ENCODE results near the gene USP28.
"Not testable (repeated sequence)": the region's sequence is repeated elsewhere in the genome, so short reads cannot be mapped to it uniquely, and the experiment has no call there.

Gene USP28

DNA sequence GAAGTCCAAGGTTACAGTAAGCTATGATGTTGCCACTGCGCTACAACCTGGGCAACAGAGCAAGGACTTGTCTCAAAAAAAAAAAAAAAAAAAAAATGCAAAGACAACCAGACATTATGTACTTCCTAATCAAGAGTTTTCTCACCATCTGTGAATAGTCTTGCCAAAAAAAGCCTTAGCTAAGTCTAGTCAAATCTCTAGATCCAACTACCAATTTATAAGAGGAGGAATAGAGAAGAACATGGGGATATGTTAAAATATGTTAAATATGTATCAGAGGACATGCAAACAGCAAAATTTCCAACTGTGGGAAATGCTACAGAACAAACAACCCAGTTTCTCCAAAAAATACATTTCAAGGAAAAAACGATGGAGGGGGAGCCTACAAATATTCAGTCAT, 45.6 kb downstream of the USP28 start:
- no peak for DNase-seq

DNA sequence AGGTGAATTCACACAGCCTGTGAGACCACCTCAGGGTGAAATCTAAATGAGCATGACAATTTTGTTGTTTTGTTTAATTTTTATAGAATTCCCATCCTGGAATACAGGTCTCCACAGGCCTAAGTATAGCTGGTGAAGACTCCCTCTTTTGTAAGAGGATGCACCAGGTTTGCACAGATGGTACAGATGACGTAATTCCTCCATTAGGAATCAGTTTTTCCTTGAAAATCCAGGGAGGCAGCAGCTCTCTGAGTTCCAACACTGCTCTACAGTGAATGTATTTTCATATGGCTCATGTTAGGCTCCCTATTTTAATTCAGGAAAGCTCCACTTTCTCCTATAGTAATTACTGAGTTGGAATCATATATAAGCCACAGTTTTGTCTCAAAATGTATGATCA, 47.2 kb downstream of the USP28 start:
- DNase-seq = no peak

DNA sequence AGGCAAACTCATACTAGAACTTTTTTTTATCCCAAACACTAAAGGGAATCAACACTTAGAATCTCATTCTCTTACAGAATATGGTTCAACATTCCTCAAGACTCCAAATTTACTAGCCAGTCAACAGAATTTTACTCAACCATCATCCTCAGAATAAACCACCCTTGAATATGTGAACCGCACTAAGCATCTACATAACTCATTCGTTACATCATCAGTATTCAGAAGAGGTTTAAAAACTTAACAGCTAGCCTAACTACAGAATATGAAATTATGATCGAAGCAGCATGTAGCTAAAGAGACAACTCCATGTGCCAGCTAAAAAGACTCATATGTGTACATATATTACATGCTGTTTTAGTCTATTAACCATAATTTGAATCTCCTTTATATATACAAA, 47.9 kb downstream of the USP28 start:
- DNase-seq = no peak

DNA sequence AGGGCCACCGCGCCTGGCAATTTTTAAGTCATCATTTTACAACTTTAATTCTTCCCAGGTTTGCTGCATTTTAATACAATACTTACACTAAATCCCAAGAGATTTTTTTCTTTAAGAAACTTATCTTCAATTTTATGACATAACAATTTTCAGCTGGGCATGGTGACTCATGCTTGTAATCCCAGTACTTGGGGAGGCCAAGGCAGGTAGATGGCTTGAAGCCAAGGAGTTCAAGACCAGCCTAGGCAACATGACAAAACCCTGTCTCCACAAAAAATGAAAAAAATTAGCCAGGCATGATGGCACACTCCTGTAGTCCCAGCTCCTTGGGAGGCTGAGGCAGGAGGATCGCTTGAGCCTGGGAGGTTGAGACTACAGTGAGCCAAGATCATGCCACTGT, 56.9 kb downstream of the USP28 start:
- no peak for DNase-seq

DNA sequence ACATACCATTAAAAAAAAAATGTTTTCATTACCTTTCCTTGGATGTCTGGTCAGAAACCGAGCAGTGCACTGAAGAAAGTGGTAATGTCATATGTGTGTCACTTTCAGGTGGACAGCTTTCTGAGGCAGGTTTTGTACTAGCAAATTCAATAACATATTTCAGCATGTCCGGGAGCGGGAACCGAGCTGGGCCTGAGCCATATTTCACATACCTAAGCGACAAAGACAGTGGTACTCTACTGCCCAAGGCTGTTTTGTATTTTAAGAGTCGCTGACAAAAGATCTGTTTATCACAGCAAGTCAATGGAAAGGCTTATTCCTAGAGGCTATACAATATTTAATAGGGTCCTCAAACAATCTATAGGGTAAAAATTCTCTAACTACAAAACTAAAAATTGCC, 57.7 kb downstream of the USP28 start:
- no peak for DNase-seq

DNA sequence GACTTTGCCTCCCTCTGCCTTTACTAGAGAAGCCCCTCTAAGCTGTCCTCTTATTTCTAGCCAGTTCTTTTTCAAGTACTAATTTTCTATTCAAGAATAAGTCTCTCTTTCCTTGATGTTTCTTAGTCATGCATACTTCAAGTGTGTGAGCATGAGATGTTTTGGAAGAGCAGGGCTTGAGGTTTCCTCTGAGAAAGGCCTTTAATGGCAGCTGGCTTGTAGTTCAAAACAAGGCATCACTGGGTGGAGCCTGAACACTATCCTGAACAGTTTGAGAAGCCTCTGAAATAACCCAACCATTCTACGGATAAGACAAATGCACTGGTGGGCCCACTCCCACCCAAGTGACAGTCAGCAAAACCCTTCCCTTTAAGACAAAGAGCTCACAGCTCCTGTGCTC, 58.2 kb downstream of the USP28 start:
- DNase-seq = no peak

DNA sequence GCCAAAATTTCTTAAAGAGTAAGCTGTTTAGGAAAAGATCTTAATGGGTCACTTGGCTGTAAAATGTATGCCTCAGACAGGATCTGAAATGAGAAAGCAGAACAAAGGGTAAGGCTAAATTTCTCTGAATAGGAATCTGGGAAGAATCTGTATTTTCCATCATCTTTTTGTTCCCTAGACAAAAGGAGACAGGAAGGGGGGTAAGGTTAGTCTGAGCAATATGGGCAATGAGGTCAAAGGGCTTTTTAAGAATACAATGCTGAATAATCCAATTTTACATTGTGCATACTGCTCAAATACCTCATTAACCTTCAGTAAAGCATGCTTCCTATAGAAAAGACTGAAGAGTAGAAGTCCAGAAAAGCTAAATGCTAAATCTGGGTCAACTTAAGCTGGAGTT, 61.2 kb downstream of the USP28 start:
- DNase-seq = no peak

DNA sequence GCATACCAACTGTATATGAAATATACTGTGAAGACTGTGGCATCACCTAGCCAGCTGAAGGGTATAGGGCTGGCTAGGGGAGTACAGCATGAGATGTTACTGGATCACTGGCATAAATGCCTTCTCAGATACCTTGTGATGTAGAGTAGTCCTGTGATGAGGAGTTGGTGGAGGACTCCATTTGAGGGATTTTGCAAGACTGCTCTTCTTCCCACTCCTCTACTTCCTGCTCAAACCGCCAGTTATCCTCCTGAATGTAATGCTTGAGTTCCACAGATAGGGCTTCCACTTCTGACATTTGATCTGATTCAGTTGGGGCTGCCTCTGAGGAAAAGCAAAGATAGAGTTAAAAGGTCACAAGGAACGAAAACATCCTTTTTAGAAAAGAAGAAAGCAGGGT, 66.4 kb downstream of the USP28 start:
- DNase-seq = no peak

DNA sequence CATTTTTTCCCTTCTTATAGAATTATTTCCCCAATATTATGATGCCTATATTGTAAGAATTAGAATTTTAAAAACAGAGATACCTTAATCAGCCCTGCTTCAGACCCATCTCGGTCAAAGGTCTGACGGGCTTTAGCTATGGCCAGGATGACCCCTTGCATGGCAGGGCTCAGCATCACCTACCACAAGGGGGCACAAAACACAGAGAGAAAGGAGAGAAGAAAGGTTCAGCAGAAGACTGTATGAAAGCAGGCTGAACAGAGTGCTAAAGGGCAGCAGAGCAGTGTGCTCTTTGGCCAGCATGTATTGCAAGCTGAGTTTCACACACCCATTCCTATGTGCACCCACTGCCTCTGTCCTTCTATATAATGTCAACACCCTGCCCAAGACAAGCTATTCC, 69.0 kb downstream of the USP28 start:
- DNase-seq = no peak

DNA sequence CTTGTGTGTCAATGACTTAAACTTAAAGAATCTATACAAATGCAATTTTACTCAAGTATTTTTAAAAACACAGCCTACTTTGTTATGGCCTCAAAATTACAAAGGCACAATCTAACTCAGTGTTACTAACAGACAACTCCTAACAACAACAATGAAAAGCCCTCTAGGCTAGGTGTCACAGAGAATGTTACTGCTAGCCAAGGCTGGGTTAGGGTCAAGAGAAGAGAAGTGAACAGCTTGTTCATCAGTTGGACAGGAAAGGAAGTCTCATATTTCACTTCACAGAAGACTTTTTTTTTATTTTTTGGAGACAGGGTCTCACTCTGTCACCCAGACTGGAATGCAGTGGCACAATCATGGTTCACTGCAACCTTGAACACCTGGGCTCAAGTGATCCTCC, 69.7 kb downstream of the USP28 start:
- no peak for DNase-seq

DNA sequence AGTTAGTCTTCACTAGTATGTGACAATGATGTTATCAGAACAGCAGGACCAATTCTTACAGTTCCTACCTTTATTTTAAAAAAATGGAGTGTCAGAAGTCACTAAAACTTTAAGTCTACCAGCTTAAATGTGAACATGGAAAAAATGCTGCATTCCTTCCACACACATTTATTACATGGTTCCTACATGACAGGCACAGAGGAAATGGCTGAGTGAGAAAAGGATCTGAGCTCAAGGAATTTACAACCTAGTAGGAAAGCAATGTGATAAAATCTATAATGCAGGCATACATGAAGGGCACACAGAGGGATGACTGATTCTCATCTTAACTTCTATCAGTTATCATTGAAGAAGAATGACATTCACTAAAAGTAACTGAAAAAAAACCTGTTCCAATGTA, 72.8 kb downstream of the USP28 start:
- no peak for DNase-seq

DNA sequence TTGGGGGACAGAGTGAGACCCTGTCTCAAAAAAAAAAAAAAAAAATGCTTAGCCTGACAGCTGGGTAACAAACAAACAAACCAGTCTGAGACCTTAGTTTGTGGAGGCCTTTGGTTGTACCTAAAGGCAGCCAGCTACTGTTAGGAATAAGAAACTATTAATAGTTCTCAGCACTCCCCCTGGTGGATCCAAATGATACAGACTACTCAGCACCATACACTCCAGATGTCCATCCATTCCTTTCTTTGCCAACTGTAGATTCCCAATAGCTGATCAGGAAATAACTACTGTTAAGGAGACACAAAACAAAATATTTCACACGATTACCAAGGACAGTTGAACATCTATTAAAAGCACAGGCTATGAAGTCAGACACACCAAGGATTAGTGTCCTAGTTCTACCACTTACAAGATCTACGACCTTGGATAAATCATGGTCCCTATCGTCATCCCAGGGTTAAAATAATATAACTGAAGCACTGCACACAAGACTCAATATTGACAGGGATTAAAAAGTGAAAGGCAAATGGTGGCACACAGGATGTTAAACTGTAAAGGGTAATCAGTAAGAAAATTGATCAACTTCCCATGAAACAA, 78.6 kb downstream of the USP28 start:
- DNase-seq = peak in 1 of 5 donors; percentile 16

DNA sequence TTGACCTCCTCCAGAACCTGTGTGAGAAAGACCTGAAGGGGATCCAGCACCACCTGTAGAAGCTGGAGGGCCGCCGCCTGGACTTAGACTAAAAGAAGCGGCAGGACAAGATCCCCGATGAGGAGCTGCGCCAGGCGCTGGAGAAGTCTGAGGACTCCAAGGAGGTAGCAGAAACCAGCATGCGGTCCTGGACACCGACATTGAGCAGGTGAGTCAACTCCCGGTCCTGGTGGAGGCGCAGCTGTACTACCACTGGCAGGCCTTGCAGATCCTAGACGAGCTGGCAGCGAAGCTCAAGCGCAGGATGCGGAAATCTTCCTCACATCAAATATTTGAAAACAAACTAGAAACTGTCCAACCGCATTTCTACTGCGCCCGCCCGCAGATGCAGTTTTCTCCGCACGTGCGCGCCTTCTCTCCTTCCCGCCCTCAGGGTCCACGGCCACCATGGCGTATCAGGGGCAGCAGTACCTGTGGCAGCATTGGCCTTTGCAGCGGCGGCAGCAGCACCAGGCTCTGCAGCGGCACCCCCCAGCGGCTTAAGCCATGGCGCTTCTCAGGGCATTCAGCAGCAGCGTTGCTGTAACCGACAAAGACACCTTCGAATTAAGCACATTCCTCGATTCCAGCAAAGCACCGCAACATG, 85.6 kb downstream of the USP28 start:
- DNase-seq = no peak

DNA sequence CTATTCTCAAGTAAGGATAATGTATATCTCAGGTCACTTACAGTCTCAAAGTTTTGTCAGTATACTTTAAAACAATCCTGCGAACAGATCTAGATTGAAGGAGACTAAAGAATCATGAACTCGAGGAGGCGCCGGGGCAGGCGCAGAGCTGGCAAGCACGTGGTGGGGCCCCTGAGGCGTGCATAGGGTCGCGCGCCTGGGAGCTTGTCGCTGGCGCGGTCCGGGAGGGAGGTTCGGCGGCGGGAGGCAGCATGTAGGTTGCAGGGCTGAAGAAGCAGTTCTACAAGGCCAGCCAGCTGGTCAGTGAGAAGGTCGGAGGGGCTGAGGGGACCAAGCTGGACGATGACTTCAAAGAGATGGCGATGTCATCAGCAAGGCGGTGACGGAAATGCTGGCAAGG, 86.4 kb downstream of the USP28 start:
- not testable (repeated sequence) for DNase-seq

DNA sequence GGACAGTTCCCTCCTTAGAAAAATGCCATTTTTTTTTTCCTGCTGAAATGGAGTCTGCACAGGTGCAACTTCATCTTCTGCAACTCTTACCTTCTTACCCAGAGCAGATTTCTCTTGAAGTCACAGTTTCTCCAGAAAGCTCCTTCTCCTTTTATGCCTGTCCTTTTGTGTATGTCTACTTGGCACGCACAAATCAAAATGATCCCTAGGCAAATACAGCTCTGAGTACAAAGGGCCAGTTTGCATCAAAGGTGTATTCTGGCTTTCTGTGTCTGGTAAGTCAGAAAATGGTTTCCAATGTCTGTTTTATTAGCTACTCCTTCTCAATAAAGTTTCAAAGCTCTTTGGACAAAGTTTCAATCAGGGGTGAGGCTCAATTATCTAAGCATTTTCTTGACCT, 93.2 kb downstream of the USP28 start:
- no peak for DNase-seq

DNA sequence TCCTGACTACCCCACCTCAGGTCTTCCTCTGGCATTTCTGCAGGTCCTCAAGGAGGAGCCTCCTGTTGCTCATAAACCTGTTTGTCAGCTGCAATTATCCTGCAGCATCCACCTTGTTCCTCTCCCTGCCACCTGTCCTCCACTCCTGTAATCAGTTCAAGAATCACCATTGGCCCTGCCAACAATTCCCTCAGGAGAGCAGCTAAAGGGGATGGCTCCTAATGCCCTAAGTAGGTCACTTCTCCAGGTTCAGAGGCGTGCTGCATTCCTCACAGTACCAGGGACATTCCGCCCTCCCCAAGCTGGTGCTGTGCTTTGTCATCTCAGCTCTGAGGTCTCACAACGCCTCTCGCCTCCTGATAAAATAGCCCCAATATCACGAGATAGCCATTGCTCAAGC, 93.7 kb downstream of the USP28 start:
- DNase-seq = no peak

DNA sequence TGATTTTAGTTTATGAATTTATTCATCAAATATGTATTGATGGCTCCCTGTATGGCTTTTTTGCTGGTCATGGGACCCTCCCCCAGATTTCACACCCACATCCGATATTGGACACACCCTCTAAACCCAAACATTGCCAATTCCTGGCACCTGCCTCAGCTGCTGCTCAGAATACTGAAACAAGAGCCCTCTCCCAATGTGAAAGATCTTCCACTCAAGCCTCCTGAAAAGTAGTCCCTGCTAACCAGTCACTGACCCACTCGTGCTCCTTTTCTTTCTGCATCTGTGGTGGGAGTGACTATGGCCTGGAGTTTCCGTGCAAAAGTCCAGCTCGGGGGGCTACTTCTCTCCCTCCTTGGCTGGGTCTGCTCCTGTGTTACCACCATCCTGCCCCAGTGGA, 95.9 kb downstream of the USP28 start, which contains the start of gene CLDN25:
CLDN25 (plus strand) TSS at position 301 of the 400 bp plus-strand sequence; CDS start at position 301, 0 bp downstream.
- DNase-seq = no peak

DNA sequence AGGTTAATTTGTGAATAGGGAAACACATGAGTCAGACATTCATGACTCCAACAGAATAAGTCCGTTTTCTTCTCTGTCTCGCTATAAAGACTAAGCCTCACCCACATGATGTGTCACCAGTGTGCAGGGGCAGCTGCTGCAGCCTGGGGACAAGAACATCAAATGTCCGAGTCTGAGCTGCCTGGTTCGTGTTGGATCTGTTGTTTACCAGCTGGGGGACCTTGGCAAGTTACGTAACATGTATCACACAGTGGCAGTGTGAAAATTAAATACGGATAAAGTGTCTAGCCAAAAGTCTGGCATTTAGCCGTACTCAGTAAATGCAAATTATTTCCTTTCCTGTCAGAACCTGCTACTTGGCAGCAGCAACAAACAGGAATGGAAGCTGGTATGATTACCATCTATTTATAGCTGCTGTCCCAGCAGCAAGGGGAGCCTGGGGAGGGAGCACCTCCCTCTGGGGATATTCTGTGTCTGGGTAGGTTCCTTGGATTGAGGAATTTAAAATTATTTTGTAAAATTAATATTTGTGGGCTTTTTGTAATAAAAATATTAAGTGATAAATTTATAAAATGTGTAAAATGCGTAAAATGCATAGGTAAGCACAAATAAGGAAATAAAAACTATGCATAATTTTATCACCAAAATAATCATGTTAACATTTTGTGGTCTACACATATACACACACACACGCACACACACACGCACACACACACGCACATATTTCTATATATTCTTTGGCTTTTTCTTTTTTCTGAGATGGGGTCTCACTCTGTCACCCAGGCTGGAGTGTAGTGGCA, 97.1 kb downstream of the USP28 start:
- DNase-seq = no peak

DNA sequence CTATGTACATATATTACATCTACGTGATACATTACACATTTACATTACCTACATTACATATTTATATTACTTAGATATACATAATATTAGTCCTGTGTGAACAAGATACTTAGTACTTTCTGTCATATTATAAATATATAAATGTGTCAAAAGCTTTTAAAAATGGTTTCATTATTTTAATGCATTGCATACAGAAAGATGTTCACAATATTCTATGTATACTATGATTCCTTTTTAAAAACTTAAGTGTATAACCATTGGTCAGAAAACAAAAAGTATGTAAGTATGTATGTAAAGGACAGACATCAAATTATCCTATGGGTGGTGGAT, 101.2 kb downstream of the USP28 start:
- no peak for DNase-seq

DNA sequence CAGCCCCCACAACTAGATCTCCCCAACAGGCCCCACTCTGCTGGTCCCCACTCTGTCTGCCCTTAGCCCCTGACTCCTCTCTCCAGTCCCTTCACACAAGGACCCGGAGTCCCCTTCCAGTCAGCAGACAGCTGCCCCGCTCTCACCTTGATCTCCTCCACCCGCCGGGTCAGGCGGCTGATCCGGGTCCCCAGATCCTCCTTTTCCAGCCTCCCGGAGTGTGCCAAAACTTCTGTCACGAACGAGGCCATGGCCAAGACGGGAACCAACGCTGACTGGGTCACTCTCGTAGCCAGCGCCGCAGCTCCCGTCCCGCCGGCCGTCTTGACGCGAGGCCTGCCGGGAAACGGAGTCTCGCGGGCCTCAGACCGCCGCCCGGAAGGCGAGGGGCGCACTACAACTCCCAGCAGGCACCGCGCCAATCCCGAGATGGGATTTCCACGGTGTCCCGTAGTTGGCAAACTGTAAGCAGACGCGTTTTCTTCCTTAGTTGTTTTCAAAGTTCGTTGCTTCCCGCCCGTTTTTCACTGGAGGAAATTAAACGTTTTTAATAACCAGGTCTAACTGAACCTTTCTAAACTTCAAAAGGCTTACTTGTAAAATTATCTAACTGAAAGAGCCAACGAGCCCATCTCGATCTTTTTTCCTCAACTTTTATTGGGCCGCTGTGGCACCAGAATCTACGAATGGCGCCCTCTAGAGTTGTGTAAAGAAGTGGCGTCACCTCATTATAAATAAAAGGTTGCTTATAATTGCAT, 101.8 kb downstream of the USP28 start, which contains the start of gene ZW10:
ZW10 (minus strand) TSS at position 277 of the 758 bp plus-strand sequence; CDS start at position 251, 26 bp downstream.
- peak; percentile 81 to 95 (median 90) for DNase-seq

DNA sequence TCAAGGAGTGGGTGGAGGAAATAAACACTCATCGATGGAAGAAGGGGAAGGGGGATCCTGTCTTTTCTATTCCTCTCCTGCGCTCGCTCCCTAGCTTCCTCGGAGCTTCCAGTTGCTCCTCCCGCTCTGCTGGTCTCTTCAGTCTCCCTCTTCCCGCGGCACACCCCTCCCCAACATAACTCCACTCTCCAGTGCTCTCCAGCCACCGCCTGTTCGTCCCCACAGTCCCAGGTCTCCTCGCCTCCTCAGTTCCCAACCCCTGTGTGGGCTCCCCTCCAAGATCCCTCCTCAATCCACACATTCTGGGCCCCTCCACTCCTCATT, 102.3 kb downstream of the USP28 start:
- no peak for DNase-seq

DNA sequence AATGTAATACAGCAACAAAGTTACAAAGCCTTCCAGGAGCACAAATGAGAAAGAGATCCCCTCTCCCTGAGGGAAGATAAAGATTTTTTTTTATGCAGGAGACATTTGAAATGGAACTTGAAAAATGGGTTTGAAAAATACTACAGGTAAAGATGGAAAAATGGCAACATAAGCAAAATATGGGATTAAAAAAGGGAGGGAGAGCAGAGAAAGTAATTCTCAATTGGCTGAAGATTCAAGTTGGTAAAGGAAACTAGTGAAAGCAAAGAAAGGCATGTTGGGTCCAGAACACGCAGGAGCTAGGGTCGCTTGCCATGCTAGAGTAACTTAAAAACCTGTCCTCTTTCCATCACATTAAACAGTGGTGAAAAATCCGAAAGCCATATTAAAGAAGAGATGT, 103.4 kb downstream of the USP28 start:
- no peak for DNase-seq

DNA sequence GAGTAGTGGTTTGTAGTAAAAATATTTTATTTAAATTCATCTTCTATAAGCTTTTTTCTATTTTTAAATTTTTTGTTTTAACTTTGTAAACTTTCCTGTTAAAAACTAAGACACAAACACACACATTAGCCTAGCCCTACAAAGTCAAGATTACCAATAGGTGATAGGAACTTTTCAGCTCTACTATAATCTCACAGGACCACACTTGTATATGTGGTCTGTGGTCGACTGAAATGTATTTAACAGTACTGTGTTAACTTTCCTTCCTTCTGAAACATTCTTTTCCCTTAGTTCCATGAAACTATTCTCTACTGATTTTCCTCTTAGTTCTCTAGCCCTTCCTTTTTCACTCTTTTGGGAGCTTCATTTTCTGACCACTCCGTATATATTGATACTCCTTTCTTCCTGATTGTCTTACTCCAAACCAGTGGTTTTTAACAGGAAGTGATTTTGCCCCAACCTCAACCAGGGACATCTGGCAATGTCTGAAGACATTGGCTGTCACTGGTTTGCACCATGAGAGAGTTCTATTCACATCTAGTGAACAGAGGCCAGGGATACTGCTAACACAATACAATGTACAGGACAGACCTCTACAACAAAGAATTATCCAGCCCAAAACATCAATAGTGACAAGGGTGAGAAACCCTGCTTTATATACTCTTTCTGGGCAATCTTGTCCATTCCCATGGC, 110.7 kb downstream of the USP28 start:
- DNase-seq = no peak

Data from T-helper 1 cell (primary cell).